Glutamatergic neuron (in vitro differentiated cells): ENCODE data around the gene TTYH2. TPM values are rescaled to one million over a fixed set of nuclear protein-coding genes. Genes with fewer than 3 reads are reported as not detected.
"Not testable (repeated sequence)": the region's sequence is repeated elsewhere in the genome, so short reads cannot be mapped to it uniquely, and the experiment has no call there.

ENCODE experiments used
- DNase-seq: peaks from one replicate; pipeline ENCODE4 v3.0.0; 2022
- H3K27ac Mint-ChIP-seq: one replicate; pipeline ENCODE4 v1.8.0; 2020; ENCODE audit warnings: mild to moderate bottlenecking, mixed read lengths, inconsistent platforms; ENCODE audit not compliant: unreplicated experiment
- H3K27me3 Mint-ChIP-seq: one replicate; pipeline ENCODE4 v1.8.0; 2020; ENCODE audit warnings: mild to moderate bottlenecking, moderate library complexity, mixed read lengths, inconsistent platforms; ENCODE audit not compliant: unreplicated experiment
- H3K36me3 Mint-ChIP-seq: one replicate; pipeline ENCODE4 v1.8.0; 2020; ENCODE audit warnings: mild to moderate bottlenecking, mixed read lengths, inconsistent platforms; ENCODE audit not compliant: unreplicated experiment
- H3K4me1 Mint-ChIP-seq: one replicate; pipeline ENCODE4 v1.8.0; 2020; ENCODE audit warnings: mild to moderate bottlenecking, low read depth, mixed read lengths, inconsistent platforms; ENCODE audit not compliant: unreplicated experiment
- H3K4me3 Mint-ChIP-seq: one replicate; pipeline ENCODE4 v1.8.0; 2020; ENCODE audit warnings: mild to moderate bottlenecking, mixed read lengths, inconsistent platforms; ENCODE audit not compliant: unreplicated experiment
- H3K9me3 Mint-ChIP-seq: one replicate; pipeline ENCODE4 v1.8.0; 2020; ENCODE audit warnings: mild to moderate bottlenecking, moderate library complexity, mixed read lengths, inconsistent platforms; ENCODE audit not compliant: unreplicated experiment
- total RNA-seq: library from RNA; stranded (reverse); fragmentation: NEBNext Ultra II Directional; extraction: Animal tissue kit (Norgen Biotek cat#: 25700); gene quantifications from one replicate; pipeline ENCODE4 v1.2.1, GENCODE V29; 2021; ENCODE audit not compliant: unreplicated experiment
- TF ChIP-seq, protein P1 (sequence below): fragments of 200-600 bp; sonication (generic); IDR thresholded peaks from one replicate; pipeline ENCODE4 v1.5.0; 2021; ENCODE audit not compliant: partially characterized antibody, unreplicated experiment

The TTYH2 gene
- total RNA-seq, 1 donor from 2014 or later = 121 TPM

DNA sequence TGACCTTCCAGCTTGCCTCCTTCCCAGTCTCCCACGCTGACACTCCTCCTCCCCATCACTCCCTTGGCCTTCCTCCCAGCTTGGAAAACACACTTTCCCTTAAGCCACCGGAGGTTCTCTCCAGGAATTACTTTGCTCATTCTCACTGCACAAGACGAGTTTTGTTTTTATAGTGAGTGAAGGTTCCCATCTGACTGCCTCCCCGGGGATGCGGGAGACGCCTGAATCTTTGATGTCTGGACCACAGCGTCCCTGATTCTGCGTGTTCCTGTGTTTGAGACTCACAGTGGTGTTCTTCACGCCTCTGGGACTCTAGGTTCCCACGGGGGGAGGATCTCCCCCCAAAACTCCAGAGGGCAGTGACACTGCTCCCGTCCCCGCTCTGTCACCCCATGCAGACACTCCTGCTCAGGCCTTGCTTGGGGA, 62.7 kb downstream of the TTYH2 start:
- Mint-ChIP-seq H3K9me3 (peaks cover 4% of the 10 kb centered on the region), H3K27ac (peak overlapping the region; percentile 84), H3K27me3 (peaks cover 7% of the 10 kb centered on the region), H3K4me1 (peaks cover 29% of the 10 kb centered on the region), H3K4me3 (no peak overlapping the region), H3K36me3 (no peaks in the 10 kb centered on the region)
- DNase-seq = no peak
- TF ChIP-seq, protein P1, sequence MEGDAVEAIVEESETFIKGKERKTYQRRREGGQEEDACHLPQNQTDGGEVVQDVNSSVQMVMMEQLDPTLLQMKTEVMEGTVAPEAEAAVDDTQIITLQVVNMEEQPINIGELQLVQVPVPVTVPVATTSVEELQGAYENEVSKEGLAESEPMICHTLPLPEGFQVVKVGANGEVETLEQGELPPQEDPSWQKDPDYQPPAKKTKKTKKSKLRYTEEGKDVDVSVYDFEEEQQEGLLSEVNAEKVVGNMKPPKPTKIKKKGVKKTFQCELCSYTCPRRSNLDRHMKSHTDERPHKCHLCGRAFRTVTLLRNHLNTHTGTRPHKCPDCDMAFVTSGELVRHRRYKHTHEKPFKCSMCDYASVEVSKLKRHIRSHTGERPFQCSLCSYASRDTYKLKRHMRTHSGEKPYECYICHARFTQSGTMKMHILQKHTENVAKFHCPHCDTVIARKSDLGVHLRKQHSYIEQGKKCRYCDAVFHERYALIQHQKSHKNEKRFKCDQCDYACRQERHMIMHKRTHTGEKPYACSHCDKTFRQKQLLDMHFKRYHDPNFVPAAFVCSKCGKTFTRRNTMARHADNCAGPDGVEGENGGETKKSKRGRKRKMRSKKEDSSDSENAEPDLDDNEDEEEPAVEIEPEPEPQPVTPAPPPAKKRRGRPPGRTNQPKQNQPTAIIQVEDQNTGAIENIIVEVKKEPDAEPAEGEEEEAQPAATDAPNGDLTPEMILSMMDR = no peak

DNA sequence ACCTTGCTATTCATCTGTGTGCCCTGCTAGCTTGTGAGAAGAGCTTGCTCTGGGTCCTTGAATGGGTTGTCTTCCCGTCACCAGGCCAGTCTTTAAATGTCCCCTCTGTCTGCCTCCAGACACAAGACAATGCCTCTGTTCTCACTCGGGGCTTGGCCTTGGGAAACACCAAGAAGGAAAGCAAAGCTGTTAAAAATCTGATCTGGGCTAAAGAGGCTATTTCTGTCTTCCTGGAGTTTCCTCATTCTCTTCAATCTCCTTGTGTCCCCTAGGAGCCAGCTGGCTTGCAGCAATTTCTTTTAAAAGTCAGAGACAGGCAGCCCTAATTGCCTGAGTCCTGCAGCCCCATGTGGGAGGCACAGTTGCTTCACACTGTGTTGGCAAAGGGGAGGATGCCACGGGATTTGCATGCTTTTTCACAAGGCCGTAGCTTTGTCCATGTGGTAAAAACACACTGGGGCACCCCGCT, 63.2 kb downstream of the TTYH2 start:
- no peak for DNase-seq
- Mint-ChIP-seq H3K27ac (peak overlapping the region; percentile 84), H3K4me3 (peak overlapping the region; percentile 40), H3K36me3 (no peaks in the 10 kb centered on the region), H3K4me1 (peaks cover 29% of the 10 kb centered on the region), H3K27me3 (peaks cover 7% of the 10 kb centered on the region), H3K9me3 (peaks cover 4% of the 10 kb centered on the region)
- TF ChIP-seq, protein P1 = no peak

- H3K9me3 Mint-ChIP-seq = peaks cover 4% of the 10 kb centered on the region
- no peak for DNase-seq
- peaks cover 7% of the 10 kb centered on the region for H3K27me3 Mint-ChIP-seq
- H3K27ac Mint-ChIP-seq = no peak overlapping the region
- H3K36me3 Mint-ChIP-seq = no peaks in the 10 kb centered on the region
- peaks cover 21% of the 10 kb centered on the region for H3K4me1 Mint-ChIP-seq
- H3K4me3 Mint-ChIP-seq = no peak overlapping the region
- TF ChIP-seq, protein P1 = no peak
Observed at GRCh38 chr17:74277935-74278334, 64.6 kb downstream of the TTYH2 start.

DNA sequence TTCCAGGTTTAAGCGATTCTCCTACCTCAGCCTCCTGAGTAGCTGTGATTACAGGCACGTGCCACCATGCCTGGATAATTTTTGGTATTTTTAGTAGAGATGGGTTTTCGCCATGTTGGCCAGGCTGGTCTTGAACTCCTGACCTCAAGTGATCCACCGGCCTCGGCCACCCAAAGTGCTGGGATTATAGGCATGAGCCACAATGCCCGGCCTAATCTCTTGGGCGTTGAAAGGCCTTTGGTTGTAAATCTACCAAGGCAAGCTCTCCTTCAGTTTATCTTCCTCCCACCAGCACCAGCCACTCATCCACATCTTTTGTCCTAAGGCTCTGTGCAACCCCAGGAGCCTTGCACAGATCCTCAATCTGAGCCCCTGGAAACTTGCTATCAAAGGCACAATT, 66.2 kb downstream of the TTYH2 start:
- not testable (repeated sequence) for H3K27me3 Mint-ChIP-seq, DNase-seq, H3K36me3 Mint-ChIP-seq, H3K4me3 Mint-ChIP-seq, H3K27ac Mint-ChIP-seq, H3K9me3 Mint-ChIP-seq
- H3K4me1 Mint-ChIP-seq = peaks cover 15% of the 10 kb centered on the region

- TF ChIP-seq, protein P1 = no peak
- H3K36me3 Mint-ChIP-seq = no peaks in the 10 kb centered on the region
- no peak for DNase-seq
- peaks cover 4% of the 10 kb centered on the region for H3K27me3 Mint-ChIP-seq
- peaks cover 4% of the 10 kb centered on the region for H3K9me3 Mint-ChIP-seq
- peaks cover 13% of the 10 kb centered on the region for H3K4me1 Mint-ChIP-seq
- H3K4me3 Mint-ChIP-seq = no peak overlapping the region
- H3K27ac Mint-ChIP-seq = no peak overlapping the region
Observed at GRCh38 chr17:74280093-74280513, 66.7 kb downstream of the TTYH2 start.
